Activated CD8-positive, alpha-beta T cell treated with anti-CD3 and anti-CD28 coated beads, Interleukin-2, amount 10 ng/mL, durations not matched to agents 7 days and 5 days (primary cell): ENCODE data around the gene UNC13D. TPM values are rescaled to one million over a fixed set of nuclear protein-coding genes. Genes with fewer than 3 reads are reported as not detected.
"Not testable (repeated sequence)": the region's sequence is repeated elsewhere in the genome, so short reads cannot be mapped to it uniquely, and the experiment has no call there.

Source experiments
- ATAC-seq: fragments of 150-1000 bp; cut with Tn5 transposase; one replicate; pipeline ENCODE4 v1.10.0; 2021; ENCODE audit warnings: moderate library complexity
- CTCF ChIA-PET: fragments of 350-600 bp; sonication (Branson Sonifier 250); formaldehyde crosslinking; loops from one replicate; lab custom pipeline; 2021; ENCODE audit warnings: antibody characterized with exemption; lab: Charles Lee
- POLR2A ChIA-PET: fragments of 350-600 bp; sonication (Branson Sonifier 250); formaldehyde crosslinking; loops from one replicate; lab custom pipeline; 2021; ENCODE audit warnings: antibody characterized with exemption; lab: Charles Lee
- DNase-seq: peaks from one replicate; pipeline ENCODE4 v3.0.0-alpha.2; 2020
- H3K27ac Mint-ChIP-seq: one replicate; pipeline ENCODE4 v1.8.0; 2021; ENCODE audit warnings: mild to moderate bottlenecking, mixed read lengths
- H3K27me3 Mint-ChIP-seq: one replicate; pipeline ENCODE4 v1.8.0; 2021; ENCODE audit warnings: low read depth, mixed read lengths
- H3K36me3 Mint-ChIP-seq: one replicate; pipeline ENCODE4 v1.8.0; 2021; ENCODE audit warnings: low read depth, mixed read lengths
- H3K4me1 Mint-ChIP-seq: one replicate; pipeline ENCODE4 v1.8.0; 2021; ENCODE audit warnings: low read depth, mixed read lengths
- H3K4me3 Mint-ChIP-seq: one replicate; pipeline ENCODE4 v1.8.0; 2021; ENCODE audit warnings: mild to moderate bottlenecking, mixed read lengths
- H3K9me3 Mint-ChIP-seq: one replicate; pipeline ENCODE4 v1.8.0; 2022; ENCODE audit warnings: mixed read lengths; ENCODE audit not compliant: insufficient read depth
- total RNA-seq, 2 experiments: library from RNA; stranded (reverse); gene quantifications; one replicate each; pipeline ENCODE4 v1.2.3, GENCODE V29; 2021

The UNC13D gene
- 100 to 1,000 TPM; 234 to 249 TPM for total RNA-seq

- Mint-ChIP-seq H3K4me1 (peaks cover 38% of the 10 kb centered on the region), H3K9me3 (no peaks in the 10 kb centered on the region), H3K27ac (peak within 1 kb of the TSS; percentile 97), H3K27me3 (no peaks in the 10 kb centered on the region), H3K36me3 (peaks cover 50% of the 10 kb centered on the region), H3K4me3 (peak within 1 kb of the TSS; percentile 91)
- CTCF ChIA-PET: interaction anchor here (0.6 to 4.8 kb wide), 21 partner anchors 11 to 211 kb away, joined by 3 to 49 read pairs (median 3); partner anchors contain the start of genes GALK1, SMIM5 and WBP2
- DNase-seq (peak; percentile 79), ATAC-seq (peak; percentile 75)
- POLR2A ChIA-PET: interaction anchor here (0.5 to 5.5 kb wide), 16 partner anchors 10 to 1136 kb away, joined by 3 to 66 read pairs (median 4); partner anchors contain the start of genes UNK and WBP2
Observed at GRCh38 chr17:75843577-75844529, at the start of gene UNC13D. UNC13D (minus strand) TSS chr17:75844404; CDS start chr17:75844337, 67 bp downstream.

GRCh38 chr17:75893305-75894048, 49.3 kb upstream of the UNC13D start:
- ATAC-seq: no peak
- ChIA-PET POLR2A (interaction anchor here (0.5 to 1.1 kb wide), 5 partner anchors 9 to 1348 kb away, joined by 3 to 4 read pairs (median 3); partner anchors contain the start of gene CD300C), CTCF (interaction anchor here (1.1 to 5.8 kb wide), 2 partner anchors 10 to 16 kb away, joined by 4 to 80 read pairs; partner anchors contain the start of gene TRIM47)
- no peaks in the 10 kb centered on the region for H3K9me3 Mint-ChIP-seq
- H3K27ac Mint-ChIP-seq: peak overlapping the region; percentile 65
- H3K36me3 Mint-ChIP-seq: peaks cover 31% of the 10 kb centered on the region
- peak overlapping the region; percentile 44 for H3K4me3 Mint-ChIP-seq
- DNase-seq: no peak
- H3K4me1 Mint-ChIP-seq: peaks cover 28% of the 10 kb centered on the region
- H3K27me3 Mint-ChIP-seq: no peaks in the 10 kb centered on the region

GRCh38 chr17:75892556-75893224, 48.5 kb upstream of the UNC13D start:
- Mint-ChIP-seq H3K27me3 (no peaks in the 10 kb centered on the region), H3K4me3 (no peak overlapping the region), H3K27ac (no peak overlapping the region), H3K9me3 (no peaks in the 10 kb centered on the region), H3K36me3 (peaks cover 26% of the 10 kb centered on the region), H3K4me1 (peaks cover 26% of the 10 kb centered on the region)
- ChIA-PET POLR2A (interaction anchor here (0.6 to 1.1 kb wide), 6 partner anchors 10 to 142 kb away, joined by 3 to 4 read pairs (median 3); no protein-coding TSS in a partner anchor), CTCF (interaction anchor here (1.1 to 5.8 kb wide), 2 partner anchors 11 to 15 kb away, joined by 4 to 80 read pairs; partner anchors contain the start of gene TRIM47)
- no peak for ATAC-seq
- no peak for DNase-seq

GRCh38 chr17:75891605-75892555, 47.7 kb upstream of the UNC13D start:
- H3K4me1 Mint-ChIP-seq: peaks cover 20% of the 10 kb centered on the region
- H3K4me3 Mint-ChIP-seq: no peak overlapping the region
- no peak for DNase-seq
- no peaks in the 10 kb centered on the region for H3K9me3 Mint-ChIP-seq
- H3K27ac Mint-ChIP-seq: no peak overlapping the region
- POLR2A ChIA-PET: interaction anchor here (0.6 to 1.5 kb wide), 3 partner anchors 37 to 141 kb away, joined by 3 read pairs; partner anchors contain the start of gene WBP2
- H3K36me3 Mint-ChIP-seq: peaks cover 21% of the 10 kb centered on the region
- H3K27me3 Mint-ChIP-seq: no peaks in the 10 kb centered on the region
- no peak for ATAC-seq
- CTCF ChIA-PET: no interaction called here

GRCh38 chr17:75891022-75891604, 46.9 kb upstream of the UNC13D start:
- H3K4me1 Mint-ChIP-seq: peaks cover 20% of the 10 kb centered on the region
- H3K27me3 Mint-ChIP-seq: no peaks in the 10 kb centered on the region
- H3K36me3 Mint-ChIP-seq: peaks cover 21% of the 10 kb centered on the region
- H3K27ac Mint-ChIP-seq: no peak overlapping the region
- CTCF ChIA-PET: interaction anchor here (1.2 to 2.1 kb wide), 3 partner anchors 10 to 123 kb away, joined by 3 to 8 read pairs (median 7); no protein-coding TSS in a partner anchor
- no peak for ATAC-seq
- no peak for DNase-seq
- no peaks in the 10 kb centered on the region for H3K9me3 Mint-ChIP-seq
- POLR2A ChIA-PET: interaction anchor here (1.5 kb wide), 1 partner anchor 36 kb away, joined by 3 read pairs; the partner anchor contains the start of gene WBP2
- H3K4me3 Mint-ChIP-seq: no peak overlapping the region

GRCh38 chr17:75889454-75889853, 45.2 kb upstream of the UNC13D start:
- H3K27ac Mint-ChIP-seq: no peak overlapping the region
- no peak for DNase-seq
- peaks cover 14% of the 10 kb centered on the region for H3K36me3 Mint-ChIP-seq
- peaks cover 10% of the 10 kb centered on the region for H3K4me1 Mint-ChIP-seq
- H3K4me3 Mint-ChIP-seq: no peak overlapping the region
- POLR2A ChIA-PET: interaction anchor here (0.9 kb wide), 1 partner anchor 9 kb away, joined by 3 read pairs; no protein-coding TSS in a partner anchor
- CTCF ChIA-PET: interaction anchor here (1.2 to 2.6 kb wide), 6 partner anchors 8 to 125 kb away, joined by 3 to 8 read pairs (median 7); no protein-coding TSS in a partner anchor
- H3K9me3 Mint-ChIP-seq: no peaks in the 10 kb centered on the region
- no peak for ATAC-seq
- H3K27me3 Mint-ChIP-seq: no peaks in the 10 kb centered on the region

- no peaks in the 10 kb centered on the region for H3K4me1 Mint-ChIP-seq
- CTCF ChIA-PET: interaction anchor here (1.1 to 2.6 kb wide), 3 partner anchors 9 to 28 kb away, joined by 3 to 8 read pairs (median 7); no protein-coding TSS in a partner anchor
- no peaks in the 10 kb centered on the region for H3K27me3 Mint-ChIP-seq
- DNase-seq (no peak), ATAC-seq (no peak)
- POLR2A ChIA-PET: interaction anchor here (1.0 kb wide), 1 partner anchor 112 kb away, joined by 4 read pairs; no protein-coding TSS in a partner anchor
- H3K36me3 Mint-ChIP-seq: peaks cover 10% of the 10 kb centered on the region
- H3K9me3 Mint-ChIP-seq: no peaks in the 10 kb centered on the region
- no peak overlapping the region for H3K4me3 Mint-ChIP-seq
- no peak overlapping the region for H3K27ac Mint-ChIP-seq
Observed at GRCh38 chr17:75888484-75888883, 44.3 kb upstream of the UNC13D start.

- H3K4me3 Mint-ChIP-seq, H3K27me3 Mint-ChIP-seq, DNase-seq, ATAC-seq, H3K9me3 Mint-ChIP-seq, H3K27ac Mint-ChIP-seq, POLR2A ChIA-PET, H3K36me3 Mint-ChIP-seq: not testable (repeated sequence)
- peaks cover 14% of the 10 kb centered on the region for H3K4me1 Mint-ChIP-seq
- CTCF ChIA-PET: interaction anchor here (1.0 kb wide), 1 partner anchor 25 kb away, joined by 3 read pairs; no protein-coding TSS in a partner anchor
Observed at GRCh38 chr17:75885860-75886259, 41.7 kb upstream of the UNC13D start.

- CTCF ChIA-PET: interaction anchor here (0.7 to 1.0 kb wide), 2 partner anchors 24 to 30 kb away, joined by 3 read pairs; partner anchors contain the start of gene WBP2
- Mint-ChIP-seq H3K4me1 (peaks cover 14% of the 10 kb centered on the region), H3K27ac (no peak overlapping the region), H3K9me3 (no peaks in the 10 kb centered on the region), H3K4me3 (no peak overlapping the region), H3K36me3 (peaks cover 7% of the 10 kb centered on the region), H3K27me3 (peaks cover 4% of the 10 kb centered on the region)
- ATAC-seq (no peak), DNase-seq (no peak)
- POLR2A ChIA-PET: no interaction called here
Observed at GRCh38 chr17:75885431-75885830, 41.2 kb upstream of the UNC13D start.
